ENCODE measurements around the gene TYK2. TPM values are rescaled to one million over a fixed set of nuclear protein-coding genes. Genes with fewer than 3 reads are reported as not detected.
A peak's percentile ranks its signal among the peaks of the same experiment; 100 is the strongest.

TYK2 gene
- total RNA-seq, 1 donor from 2014 or later: 143 TPM

DNA sequence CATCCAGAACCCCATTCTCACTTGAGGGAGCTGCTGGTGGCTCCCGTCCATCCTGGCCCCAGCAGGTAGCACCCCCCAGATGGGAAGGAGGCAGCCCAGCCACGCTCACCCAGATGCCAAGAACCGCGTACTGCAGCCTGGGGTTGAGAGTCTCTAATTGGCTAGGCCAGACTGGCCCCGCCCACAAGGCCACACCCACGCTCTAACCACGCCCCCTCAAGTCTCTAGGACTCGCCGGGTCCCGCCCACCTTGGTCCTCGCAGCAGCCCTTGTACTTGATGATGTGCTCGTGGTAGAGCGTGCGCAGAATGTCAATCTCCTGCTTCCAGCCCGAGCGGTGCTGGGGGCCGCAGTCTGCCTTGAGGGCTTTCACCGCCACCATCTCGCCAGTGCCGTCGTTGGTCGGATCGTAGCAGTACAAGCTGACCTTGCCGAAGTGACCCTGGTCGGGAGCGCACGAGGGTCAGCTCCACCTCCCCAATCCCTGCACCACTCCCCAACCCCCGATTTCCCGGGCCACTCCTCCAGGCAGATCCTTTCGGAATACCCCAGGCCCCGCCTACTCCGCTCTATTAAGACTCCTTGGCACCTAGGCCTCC, 26.5 kb downstream of the TYK2 start:
- H3K9me3 Mint-ChIP-seq (ENCODE audit: unreplicated experiment): no peaks in the 10 kb centered on the region
- H3K36me3 Mint-ChIP-seq (ENCODE audit: low read depth, unreplicated experiment): peaks cover 16% of the 10 kb centered on the region
- peak overlapping the region; percentile 43 for H3K27ac Mint-ChIP-seq (ENCODE audit: unreplicated experiment)
- H3K4me3 Mint-ChIP-seq (ENCODE audit: unreplicated experiment): peak overlapping the region; percentile 53
- TF ChIP-seq, protein P1, sequence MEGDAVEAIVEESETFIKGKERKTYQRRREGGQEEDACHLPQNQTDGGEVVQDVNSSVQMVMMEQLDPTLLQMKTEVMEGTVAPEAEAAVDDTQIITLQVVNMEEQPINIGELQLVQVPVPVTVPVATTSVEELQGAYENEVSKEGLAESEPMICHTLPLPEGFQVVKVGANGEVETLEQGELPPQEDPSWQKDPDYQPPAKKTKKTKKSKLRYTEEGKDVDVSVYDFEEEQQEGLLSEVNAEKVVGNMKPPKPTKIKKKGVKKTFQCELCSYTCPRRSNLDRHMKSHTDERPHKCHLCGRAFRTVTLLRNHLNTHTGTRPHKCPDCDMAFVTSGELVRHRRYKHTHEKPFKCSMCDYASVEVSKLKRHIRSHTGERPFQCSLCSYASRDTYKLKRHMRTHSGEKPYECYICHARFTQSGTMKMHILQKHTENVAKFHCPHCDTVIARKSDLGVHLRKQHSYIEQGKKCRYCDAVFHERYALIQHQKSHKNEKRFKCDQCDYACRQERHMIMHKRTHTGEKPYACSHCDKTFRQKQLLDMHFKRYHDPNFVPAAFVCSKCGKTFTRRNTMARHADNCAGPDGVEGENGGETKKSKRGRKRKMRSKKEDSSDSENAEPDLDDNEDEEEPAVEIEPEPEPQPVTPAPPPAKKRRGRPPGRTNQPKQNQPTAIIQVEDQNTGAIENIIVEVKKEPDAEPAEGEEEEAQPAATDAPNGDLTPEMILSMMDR (IDR thresholded peaks at IDR 0.05; ENCODE audit: unreplicated experiment): no peak
- DNase-seq (ENCODE audit: low spot score): peak; percentile 75
- H3K27me3 Mint-ChIP-seq (ENCODE audit: unreplicated experiment): peaks cover 13% of the 10 kb centered on the region
- no peaks in the 10 kb centered on the region for H3K4me1 Mint-ChIP-seq (ENCODE audit: unreplicated experiment)

DNA sequence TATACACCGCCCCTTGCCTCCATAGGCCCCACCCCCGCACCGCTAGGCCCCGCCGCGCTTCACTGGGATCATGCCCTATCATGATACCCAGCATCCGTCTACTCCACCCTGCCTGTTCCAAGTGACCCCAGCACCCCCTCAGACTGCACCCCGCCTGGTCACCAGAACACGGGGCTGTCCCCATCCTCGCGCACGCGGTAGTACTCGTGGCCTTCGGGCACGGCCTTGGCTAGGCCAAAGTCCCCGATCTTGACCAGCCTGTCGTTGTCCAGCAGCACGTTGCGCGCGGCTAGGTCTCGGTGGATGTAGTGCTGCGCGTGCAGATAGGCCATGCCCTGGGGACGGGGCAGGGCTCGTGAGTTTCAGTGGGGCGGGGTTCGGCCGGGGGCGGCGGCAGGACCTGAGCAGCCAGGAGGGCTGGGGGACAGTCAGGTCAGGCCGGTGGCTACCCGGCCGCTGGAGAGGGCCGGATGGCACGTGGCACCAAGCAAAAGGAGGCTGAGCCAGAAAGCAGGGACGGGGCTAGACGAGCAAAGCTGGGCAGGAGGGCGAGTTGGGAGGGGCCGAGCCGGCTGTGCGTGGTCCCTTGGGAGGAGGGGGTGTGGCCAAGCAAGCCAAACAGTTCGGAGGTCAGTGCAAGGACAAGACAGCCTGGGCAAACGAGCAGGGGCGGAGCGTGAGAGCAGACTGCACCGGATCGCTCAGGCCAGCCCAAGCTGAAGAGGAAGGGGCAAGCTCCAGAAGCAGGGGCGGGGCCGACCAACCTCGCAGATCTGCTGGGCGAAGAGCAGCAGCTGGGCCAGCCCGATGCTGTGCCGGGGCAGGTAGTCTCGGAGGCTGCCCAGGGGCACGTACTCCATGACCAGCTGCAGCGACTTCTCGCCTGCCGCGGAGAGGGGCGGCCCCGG, 27.4 kb downstream of the TYK2 start:
- DNase-seq (ENCODE audit: low spot score): peak; percentile 65
- TF ChIP-seq, protein P1 (IDR thresholded peaks at IDR 0.05; ENCODE audit: unreplicated experiment): no peak
- no peaks in the 10 kb centered on the region for H3K9me3 Mint-ChIP-seq (ENCODE audit: unreplicated experiment)
- H3K4me1 Mint-ChIP-seq (ENCODE audit: unreplicated experiment): no peaks in the 10 kb centered on the region
- H3K27me3 Mint-ChIP-seq (ENCODE audit: unreplicated experiment): peaks cover 13% of the 10 kb centered on the region
- H3K27ac Mint-ChIP-seq (ENCODE audit: unreplicated experiment): no peak overlapping the region
- no peak overlapping the region for H3K4me3 Mint-ChIP-seq (ENCODE audit: unreplicated experiment)
- peaks cover 16% of the 10 kb centered on the region for H3K36me3 Mint-ChIP-seq (ENCODE audit: low read depth, unreplicated experiment)

DNA sequence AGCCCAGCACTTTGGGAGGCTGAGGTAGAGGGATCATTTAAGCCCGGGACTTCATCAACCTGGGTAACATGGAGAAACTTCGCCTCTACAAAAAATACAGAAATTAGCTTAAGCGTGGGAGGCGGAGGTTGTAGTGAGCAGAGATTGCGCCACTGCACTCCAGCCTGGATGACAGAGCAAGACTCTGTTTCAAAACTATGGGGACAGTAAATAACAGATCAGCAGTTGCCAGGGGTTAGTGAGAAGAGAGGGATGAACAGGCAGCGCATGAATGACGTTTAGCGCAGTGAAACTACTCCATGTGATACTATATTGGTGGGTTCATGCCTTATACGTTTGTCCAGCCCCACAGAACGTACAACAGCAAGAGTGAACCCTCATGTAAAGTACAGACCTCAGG, 33.9 kb downstream of the TYK2 start:
- no peak overlapping the region for H3K4me3 Mint-ChIP-seq (ENCODE audit: unreplicated experiment)
- TF ChIP-seq, protein P1 (IDR thresholded peaks at IDR 0.05; ENCODE audit: unreplicated experiment): no peak

DNA sequence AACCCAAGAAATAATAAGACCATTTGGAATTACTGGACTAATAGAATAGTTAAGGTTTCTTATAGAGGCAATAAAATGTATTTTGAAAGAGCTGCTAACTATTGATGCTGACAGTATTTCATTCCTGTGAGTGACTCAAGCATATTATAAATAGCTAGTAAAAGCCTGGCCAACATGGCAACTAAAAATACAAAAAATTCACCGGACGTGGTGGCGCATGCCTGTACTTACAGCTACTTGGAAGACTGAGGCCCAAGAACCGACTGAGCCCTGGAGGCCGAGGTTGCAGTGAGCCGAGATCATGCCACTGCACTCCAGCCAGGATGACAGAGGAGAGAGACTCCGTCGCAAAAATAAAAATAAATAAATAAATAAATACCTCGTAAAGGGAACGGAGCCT, 35.6 kb downstream of the TYK2 start:
- Mint-ChIP-seq H3K9me3 (ENCODE audit: unreplicated experiment) (no peaks in the 10 kb centered on the region), H3K27ac (ENCODE audit: unreplicated experiment) (no peak overlapping the region), H3K4me3 (ENCODE audit: unreplicated experiment) (no peak overlapping the region), H3K4me1 (ENCODE audit: unreplicated experiment) (no peaks in the 10 kb centered on the region), H3K27me3 (ENCODE audit: unreplicated experiment) (peaks cover 4% of the 10 kb centered on the region), H3K36me3 (ENCODE audit: low read depth, unreplicated experiment) (no peaks in the 10 kb centered on the region)
- TF ChIP-seq, protein P1 (IDR thresholded peaks at IDR 0.05; ENCODE audit: unreplicated experiment): no peak
- no peak for DNase-seq (ENCODE audit: low spot score)

More for the DNA sequence above, 33.9 kb downstream of the TYK2 start:
- peaks cover 3% of the 10 kb centered on the region for H3K36me3 Mint-ChIP-seq (ENCODE audit: low read depth, unreplicated experiment)
- no peaks in the 10 kb centered on the region for H3K4me1 Mint-ChIP-seq (ENCODE audit: unreplicated experiment)
- peaks cover 7% of the 10 kb centered on the region for H3K27me3 Mint-ChIP-seq (ENCODE audit: unreplicated experiment)
- DNase-seq (ENCODE audit: low spot score): no peak
- no peak overlapping the region for H3K27ac Mint-ChIP-seq (ENCODE audit: unreplicated experiment)
- H3K9me3 Mint-ChIP-seq (ENCODE audit: unreplicated experiment): no peaks in the 10 kb centered on the region

DNA sequence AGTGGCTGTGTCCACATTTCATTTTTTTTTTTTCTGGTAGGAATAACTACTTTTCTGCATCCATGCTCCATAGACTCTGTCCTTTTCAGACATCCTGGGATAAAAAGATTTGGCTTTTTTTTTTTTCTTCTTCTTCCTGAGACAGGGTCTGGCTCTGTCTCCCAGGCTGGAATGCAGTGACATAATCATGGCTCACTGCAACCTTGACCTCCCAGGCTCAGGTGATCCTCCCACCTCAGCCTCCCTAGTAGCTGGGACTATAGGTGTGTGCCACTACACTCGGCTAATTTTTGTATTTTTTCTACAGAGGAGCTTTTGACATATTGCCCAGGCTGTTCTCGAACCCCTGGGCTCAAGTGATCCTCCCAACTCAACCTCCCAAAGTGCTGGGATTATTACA, 36.9 kb downstream of the TYK2 start:
- no peak for DNase-seq (ENCODE audit: low spot score)
- Mint-ChIP-seq H3K36me3 (ENCODE audit: low read depth, unreplicated experiment) (peaks cover 3% of the 10 kb centered on the region), H3K27ac (ENCODE audit: unreplicated experiment) (no peak overlapping the region), H3K4me1 (ENCODE audit: unreplicated experiment) (peaks cover 4% of the 10 kb centered on the region), H3K4me3 (ENCODE audit: unreplicated experiment) (no peak overlapping the region), H3K9me3 (ENCODE audit: unreplicated experiment) (no peaks in the 10 kb centered on the region), H3K27me3 (ENCODE audit: unreplicated experiment) (peaks cover 7% of the 10 kb centered on the region)
- TF ChIP-seq, protein P1 (IDR thresholded peaks at IDR 0.05; ENCODE audit: unreplicated experiment): no peak
